Measurements from ENCODE around the gene ZSCAN20. TPM values are rescaled to one million over a fixed set of nuclear protein-coding genes. Genes with fewer than 3 reads are reported as not detected.
"Not testable (repeated sequence)": the region's sequence is repeated elsewhere in the genome, so short reads cannot be mapped to it uniquely, and the experiment has no call there.

ZSCAN20 gene
- total RNA-seq, 1 donor from 2014 or later, result 5.8 TPM

- no peak for DNase-seq (ENCODE audit: low spot score)
Observed at GRCh38 chr1:33482412-33482811, 10.0 kb downstream of the ZSCAN20 start.

GRCh38 chr1:33488624-33489023 is 16.2 kb downstream of the ZSCAN20 start:
- DNase-seq (ENCODE audit: low spot score), result no peak

- DNase-seq (ENCODE audit: low spot score), result no peak
Observed at GRCh38 chr1:33494929-33495328, 22.5 kb downstream of the ZSCAN20 start.

- no peak for DNase-seq (ENCODE audit: low spot score)
Observed at GRCh38 chr1:33497410-33497809, 25.0 kb downstream of the ZSCAN20 start.

GRCh38 chr1:33500547-33500946 is 28.1 kb downstream of the ZSCAN20 start:
- DNase-seq (ENCODE audit: low spot score), result no peak

- no peak for DNase-seq (ENCODE audit: low spot score)
Observed at GRCh38 chr1:33501309-33501708, 28.9 kb downstream of the ZSCAN20 start.

- no peak for DNase-seq (ENCODE audit: low spot score)
Observed at GRCh38 chr1:33501774-33502173, 29.3 kb downstream of the ZSCAN20 start.

- DNase-seq (ENCODE audit: low spot score), result no peak
Observed at GRCh38 chr1:33502726-33503125, 30.3 kb downstream of the ZSCAN20 start.

GRCh38 chr1:33503506-33503905 is 31.1 kb downstream of the ZSCAN20 start:
- no peak for DNase-seq (ENCODE audit: low spot score)

GRCh38 chr1:33507661-33508060 is 35.2 kb downstream of the ZSCAN20 start:
- DNase-seq (ENCODE audit: low spot score), result no peak

GRCh38 chr1:33508151-33508550 is 35.7 kb downstream of the ZSCAN20 start:
- DNase-seq (ENCODE audit: low spot score), result no peak

- DNase-seq (ENCODE audit: low spot score), result not testable (repeated sequence)
Observed at GRCh38 chr1:33509276-33509675, 36.8 kb downstream of the ZSCAN20 start.

- no peak for DNase-seq (ENCODE audit: low spot score)
Observed at GRCh38 chr1:33512226-33513011, 40.0 kb downstream of the ZSCAN20 start.

GRCh38 chr1:33515112-33515511 is 42.7 kb downstream of the ZSCAN20 start:
- no peak for DNase-seq (ENCODE audit: low spot score)

GRCh38 chr1:33515607-33516006 is 43.2 kb downstream of the ZSCAN20 start:
- no peak for DNase-seq (ENCODE audit: low spot score)

- DNase-seq (ENCODE audit: low spot score), result no peak
Observed at GRCh38 chr1:33516428-33516827, 44.0 kb downstream of the ZSCAN20 start.

GRCh38 chr1:33516891-33517567 is 44.6 kb downstream of the ZSCAN20 start:
- DNase-seq (ENCODE audit: low spot score), result no peak

GRCh38 chr1:33517596-33518250 is 45.3 kb downstream of the ZSCAN20 start:
- no peak for DNase-seq (ENCODE audit: low spot score)

- DNase-seq (ENCODE audit: low spot score), result no peak
Observed at GRCh38 chr1:33519240-33519884, 46.9 kb downstream of the ZSCAN20 start.

- no peak for DNase-seq (ENCODE audit: low spot score)
Observed at GRCh38 chr1:33524586-33524985, 52.1 kb downstream of the ZSCAN20 start.

GRCh38 chr1:33527934-33528333 is 55.5 kb downstream of the ZSCAN20 start:
- no peak for DNase-seq (ENCODE audit: low spot score)

- no peak for DNase-seq (ENCODE audit: low spot score)
Observed at GRCh38 chr1:33529957-33530356, 57.5 kb downstream of the ZSCAN20 start.
